Measurements from ENCODE around the gene PLXNB2.

PLXNB2 gene

DNA sequence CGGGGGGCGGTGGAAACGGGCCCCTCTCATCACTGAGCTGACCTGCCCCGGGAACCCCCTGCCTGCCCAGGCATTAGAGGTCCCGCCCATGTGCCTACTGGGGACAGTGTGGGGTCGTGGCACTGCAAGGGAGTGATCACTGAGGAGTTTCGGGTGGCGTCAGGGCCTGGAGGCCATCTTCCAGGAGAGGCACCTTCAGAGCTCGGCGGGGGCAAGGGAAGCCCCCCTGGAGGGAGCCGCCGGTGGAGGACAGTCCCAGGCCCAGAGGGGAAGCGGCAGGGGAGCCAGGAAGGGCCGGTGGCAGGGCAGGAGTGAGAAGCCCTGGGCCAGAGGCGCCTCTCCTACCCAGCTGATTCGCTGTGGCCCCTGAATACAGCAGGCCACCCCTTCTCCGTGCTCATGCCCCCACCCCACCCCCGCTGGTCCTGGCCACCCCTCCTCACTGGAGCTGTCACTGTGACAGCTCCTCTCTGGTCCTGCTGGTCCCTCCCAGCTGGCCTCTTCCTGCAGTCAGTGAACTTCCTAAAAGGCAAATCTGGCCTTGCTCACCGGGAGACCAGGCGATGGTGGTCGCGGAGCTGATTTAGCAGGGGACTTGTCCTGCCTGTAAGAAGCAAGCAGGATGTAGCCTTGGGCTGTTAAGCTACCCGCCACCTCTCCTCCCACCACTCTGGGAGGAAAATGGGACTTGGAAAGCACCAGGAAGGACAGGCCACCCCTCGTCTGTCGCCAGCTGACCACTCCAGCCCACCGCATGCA is 35.2 kb downstream of the PLXNB2 start:
- no peak for DNase-seq (ENCODE audit: low spot score)
- in situ Hi-C loops (cut with MboI; ENCODE audit: low sequenced_read_pairs, unreplicated experiment) = loop anchor here (10.0 kb wide), 1 partner anchor 53 kb away; the partner anchor contains the start of gene DENND6B
- TF ChIP-seq, protein P1, sequence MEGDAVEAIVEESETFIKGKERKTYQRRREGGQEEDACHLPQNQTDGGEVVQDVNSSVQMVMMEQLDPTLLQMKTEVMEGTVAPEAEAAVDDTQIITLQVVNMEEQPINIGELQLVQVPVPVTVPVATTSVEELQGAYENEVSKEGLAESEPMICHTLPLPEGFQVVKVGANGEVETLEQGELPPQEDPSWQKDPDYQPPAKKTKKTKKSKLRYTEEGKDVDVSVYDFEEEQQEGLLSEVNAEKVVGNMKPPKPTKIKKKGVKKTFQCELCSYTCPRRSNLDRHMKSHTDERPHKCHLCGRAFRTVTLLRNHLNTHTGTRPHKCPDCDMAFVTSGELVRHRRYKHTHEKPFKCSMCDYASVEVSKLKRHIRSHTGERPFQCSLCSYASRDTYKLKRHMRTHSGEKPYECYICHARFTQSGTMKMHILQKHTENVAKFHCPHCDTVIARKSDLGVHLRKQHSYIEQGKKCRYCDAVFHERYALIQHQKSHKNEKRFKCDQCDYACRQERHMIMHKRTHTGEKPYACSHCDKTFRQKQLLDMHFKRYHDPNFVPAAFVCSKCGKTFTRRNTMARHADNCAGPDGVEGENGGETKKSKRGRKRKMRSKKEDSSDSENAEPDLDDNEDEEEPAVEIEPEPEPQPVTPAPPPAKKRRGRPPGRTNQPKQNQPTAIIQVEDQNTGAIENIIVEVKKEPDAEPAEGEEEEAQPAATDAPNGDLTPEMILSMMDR (IDR thresholded peaks at IDR 0.05; ENCODE audit: borderline replicate concordance, control extremely low read depth, extremely low read depth, insufficient read depth, missing control alignments) = no peak

DNA sequence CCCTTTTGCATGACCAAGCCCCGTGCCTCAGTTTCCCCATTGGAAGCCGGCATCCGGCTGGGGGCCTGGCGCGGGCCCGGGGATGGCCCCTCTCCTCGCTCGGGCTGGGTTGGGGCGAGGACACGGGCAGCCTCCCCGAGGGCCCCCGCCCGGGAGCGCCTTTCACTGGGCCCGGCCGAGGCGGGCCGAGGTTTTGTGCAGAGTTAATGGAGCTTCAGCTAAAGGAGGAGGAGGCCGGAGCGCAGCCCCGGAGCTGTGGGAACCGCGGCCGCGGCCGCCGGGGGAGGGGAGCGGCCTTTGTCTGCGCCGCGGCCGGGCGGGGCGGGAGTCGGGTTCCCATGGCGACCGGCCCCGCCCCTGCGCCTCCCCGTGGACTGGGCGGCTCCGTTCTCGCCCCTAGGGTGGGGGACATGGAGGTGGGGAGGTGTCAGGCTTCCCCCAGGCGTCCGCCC is 35.9 kb downstream of the PLXNB2 start:
- DNase-seq (ENCODE audit: low spot score) = peak; percentile 89
- in situ Hi-C loops (cut with MboI; ENCODE audit: low sequenced_read_pairs, unreplicated experiment) = loop anchor here (10.0 kb wide), 1 partner anchor 53 kb away; the partner anchor contains the start of gene DENND6B

DNA sequence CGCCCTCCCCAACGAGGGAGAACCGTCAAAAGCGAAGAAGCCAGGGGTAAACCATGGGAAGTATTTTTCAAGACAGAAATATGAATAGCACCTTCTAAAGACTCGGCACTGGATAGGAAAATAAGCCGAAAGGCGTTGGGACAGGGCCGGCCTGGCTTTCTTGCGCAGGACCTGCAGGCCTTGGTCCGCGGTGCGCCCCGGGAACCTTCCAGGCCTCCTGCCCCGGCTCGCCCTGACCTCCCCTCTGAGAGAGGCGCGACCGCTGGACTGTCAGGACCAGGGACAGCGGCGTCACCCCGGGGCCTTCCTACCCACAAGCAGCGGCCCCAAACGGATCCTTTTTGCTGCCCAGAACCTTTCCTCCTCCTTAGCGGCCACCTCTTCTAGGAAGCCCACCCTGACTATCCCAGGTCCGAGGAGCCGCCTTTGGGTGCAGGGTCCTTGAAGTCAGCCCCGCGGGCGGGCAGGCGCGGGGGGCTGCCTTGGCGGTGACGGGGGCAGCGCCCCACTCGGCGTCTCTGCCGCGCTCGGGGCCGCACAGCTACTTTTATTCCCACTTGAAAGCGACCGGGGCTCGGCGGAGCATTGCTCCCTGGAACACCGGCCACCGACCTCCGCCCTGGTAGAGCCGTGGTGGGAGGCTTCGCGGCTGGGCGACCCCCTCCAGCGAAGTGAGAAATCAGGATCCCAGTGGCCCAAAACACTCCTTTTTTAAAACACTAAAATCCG is 36.6 kb downstream of the PLXNB2 start:
- TF ChIP-seq, protein P1 (IDR thresholded peaks at IDR 0.05; ENCODE audit: borderline replicate concordance, control extremely low read depth, extremely low read depth, insufficient read depth, missing control alignments) = no peak
- in situ Hi-C loops (cut with MboI; ENCODE audit: low sequenced_read_pairs, unreplicated experiment) = loop anchor here (10.0 kb wide), 1 partner anchor 54 kb away; the partner anchor contains the start of gene DENND6B
- peak; percentile 82 for DNase-seq (ENCODE audit: low spot score)

More for the DNA sequence above, 35.9 kb downstream of the PLXNB2 start:
- TF ChIP-seq, protein P1 (IDR thresholded peaks at IDR 0.05; ENCODE audit: borderline replicate concordance, control extremely low read depth, extremely low read depth, insufficient read depth, missing control alignments) = peak; percentile 10

DNA sequence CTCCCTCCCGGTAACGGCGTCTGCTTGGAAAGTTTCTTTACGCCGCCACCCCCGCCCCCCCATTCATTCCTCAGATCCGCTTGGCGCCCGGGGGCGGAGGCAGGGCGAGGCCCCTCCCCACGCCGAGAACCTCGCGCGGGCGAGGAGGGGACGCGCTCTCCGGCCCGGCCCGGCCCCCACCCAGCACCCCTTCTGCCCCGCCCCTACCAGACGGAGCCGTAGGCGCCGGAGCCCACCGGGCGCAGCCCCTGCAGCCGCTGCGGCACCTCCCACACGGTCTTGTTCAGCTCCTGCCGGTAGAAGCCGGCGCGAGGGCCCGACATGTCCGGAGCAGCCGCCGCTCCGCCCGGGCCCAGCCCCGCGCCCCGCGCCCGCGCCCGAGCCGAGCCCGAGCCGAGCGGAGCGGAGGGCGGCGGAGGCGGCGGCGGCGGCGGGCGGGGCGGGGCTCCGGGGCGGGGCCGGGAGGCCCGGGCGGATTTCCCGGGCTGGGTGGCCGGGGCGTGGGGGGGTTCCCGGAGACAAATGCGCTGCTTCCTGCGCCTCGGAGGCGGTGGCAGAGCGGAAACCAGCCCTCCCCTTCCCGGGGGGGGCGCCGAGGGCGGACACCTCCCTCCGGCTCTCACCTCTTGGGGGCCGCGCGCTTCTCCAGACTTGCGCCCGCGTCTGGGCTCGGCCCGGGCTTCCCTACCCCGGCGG is 37.3 kb downstream of the PLXNB2 start, which contains the start of gene MAPK11:
Gene MAPK11, minus strand, starts transcription at position 411 of the 696 bp plus-strand sequence. Its CDS starts 88 bp downstream, at position 323.
- TF ChIP-seq, protein P1 (IDR thresholded peaks at IDR 0.05; ENCODE audit: borderline replicate concordance, control extremely low read depth, extremely low read depth, insufficient read depth, missing control alignments) = no peak
- in situ Hi-C loops (cut with MboI; ENCODE audit: low sequenced_read_pairs, unreplicated experiment) = loop anchor here (10.0 kb wide), 1 partner anchor 55 kb away; the partner anchor contains the start of gene DENND6B
- DNase-seq (ENCODE audit: low spot score) = peak; percentile 85

DNA sequence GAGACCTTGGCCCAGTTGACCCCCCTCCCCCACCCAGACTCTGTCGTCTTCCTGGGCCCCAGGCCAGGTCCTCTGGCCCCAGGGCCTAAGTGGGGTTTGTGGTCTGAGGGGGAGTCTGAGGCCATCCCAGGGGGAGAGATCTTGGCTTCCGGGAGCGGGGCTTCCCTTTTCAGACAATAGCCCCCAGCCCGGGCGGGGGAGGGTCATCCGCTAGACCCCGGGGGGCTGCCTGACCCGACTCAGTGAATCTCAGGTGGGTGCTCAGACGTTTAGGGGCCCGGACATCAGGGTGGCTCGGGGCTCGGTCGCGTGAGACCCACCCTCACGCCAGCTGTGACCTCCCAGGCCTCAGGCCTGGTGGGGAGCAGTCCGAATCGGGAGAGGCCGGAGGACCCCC is 37.9 kb downstream of the PLXNB2 start:
- in situ Hi-C loops (cut with MboI; ENCODE audit: low sequenced_read_pairs, unreplicated experiment) = no loop called here
- DNase-seq (ENCODE audit: low spot score) = no peak
- TF ChIP-seq, protein P1 (IDR thresholded peaks at IDR 0.05; ENCODE audit: borderline replicate concordance, control extremely low read depth, extremely low read depth, insufficient read depth, missing control alignments) = no peak

DNA sequence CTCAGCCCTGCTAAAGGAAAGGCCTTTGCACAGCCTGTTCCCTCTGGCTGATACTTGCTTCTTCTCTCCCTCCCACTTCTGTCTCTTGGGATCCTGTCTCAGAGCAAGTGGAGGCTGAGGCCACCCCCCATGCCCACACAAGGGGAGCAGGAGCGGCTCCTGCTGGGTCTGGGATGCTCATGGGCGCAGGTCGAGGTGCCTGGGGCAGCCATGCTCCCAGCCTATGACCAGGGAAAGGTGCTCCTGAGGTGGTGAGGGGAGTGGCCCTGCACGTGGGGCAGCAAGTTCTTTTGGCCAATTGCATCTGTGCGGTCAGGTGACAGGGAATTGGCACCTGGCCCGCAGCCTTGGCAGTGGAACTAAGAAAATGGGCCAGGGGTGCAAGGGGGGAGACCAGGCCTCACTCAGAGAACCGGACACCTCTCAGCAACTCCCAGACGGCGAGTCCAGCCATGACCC is 38.8 kb downstream of the PLXNB2 start:
- no peak for DNase-seq (ENCODE audit: low spot score)
- TF ChIP-seq, protein P1 (IDR thresholded peaks at IDR 0.05; ENCODE audit: borderline replicate concordance, control extremely low read depth, extremely low read depth, insufficient read depth, missing control alignments) = no peak
- in situ Hi-C loops (cut with MboI; ENCODE audit: low sequenced_read_pairs, unreplicated experiment) = no loop called here
